Transverse colon (tissue), 3 donors: Measurements from ENCODE around the gene RHBDD1.

ENCODE experiments used
- POLR2A ChIP-seq: fragments of 450-650 bp; IDR thresholded peaks from one replicate; pipeline ENCODE4 v1.6.1; 2016; ENCODE audit warnings: antibody characterized with exemption, mild to moderate bottlenecking, moderate library complexity
- TF ChIP-seq, protein P1 (sequence below), 5 experiments: fragments of 200-600 bp in 3 of 5; fragments of 450-650 bp in 2 of 5; sonication (generic) in 3 of 5; IDR thresholded peaks; 1 replicate in 2 of 5; 2 replicates in 3 of 5; pipeline ENCODE4 v1.5.1; 2016 to 2017; ENCODE audit warnings: antibody characterized with exemption in 5 of 5, inconsistent platforms in 3 of 5, mild to moderate bottlenecking in 2 of 5, moderate library complexity in 1 of 5

DNA sequence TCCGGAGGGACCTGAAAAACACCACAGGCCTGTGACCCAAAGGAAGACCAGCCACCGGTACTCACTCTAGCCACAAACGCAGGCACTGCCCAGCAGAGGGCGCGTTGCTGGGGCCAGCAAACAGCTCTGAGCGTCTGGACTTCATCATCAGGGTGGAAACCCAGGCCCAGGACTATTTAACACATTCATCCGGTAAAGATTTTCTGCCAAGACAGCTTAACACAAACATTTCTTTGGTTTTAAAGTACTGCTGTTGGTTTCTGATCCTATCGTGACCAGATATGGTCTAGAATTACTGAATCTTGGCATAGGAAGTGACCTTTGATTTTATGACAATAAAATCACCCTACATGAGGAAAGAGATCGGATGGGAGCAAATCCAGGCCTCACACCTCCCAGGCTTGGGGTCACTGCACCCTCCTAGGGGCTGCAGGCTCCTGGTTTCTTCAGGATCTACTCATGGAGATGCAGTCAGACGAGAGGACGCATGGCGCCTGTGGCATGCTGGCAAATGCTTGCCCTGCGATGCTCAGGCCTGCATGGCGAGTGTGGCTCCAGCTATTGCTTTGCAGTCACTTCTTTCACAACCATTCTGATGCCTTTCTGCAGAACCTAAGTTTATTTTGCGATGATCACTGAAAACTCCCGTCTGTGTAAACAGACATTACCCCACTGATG is 197.8 kb downstream of the RHBDD1 start:
- TF ChIP-seq POLR2A, result no peak
- TF ChIP-seq, protein P1, sequence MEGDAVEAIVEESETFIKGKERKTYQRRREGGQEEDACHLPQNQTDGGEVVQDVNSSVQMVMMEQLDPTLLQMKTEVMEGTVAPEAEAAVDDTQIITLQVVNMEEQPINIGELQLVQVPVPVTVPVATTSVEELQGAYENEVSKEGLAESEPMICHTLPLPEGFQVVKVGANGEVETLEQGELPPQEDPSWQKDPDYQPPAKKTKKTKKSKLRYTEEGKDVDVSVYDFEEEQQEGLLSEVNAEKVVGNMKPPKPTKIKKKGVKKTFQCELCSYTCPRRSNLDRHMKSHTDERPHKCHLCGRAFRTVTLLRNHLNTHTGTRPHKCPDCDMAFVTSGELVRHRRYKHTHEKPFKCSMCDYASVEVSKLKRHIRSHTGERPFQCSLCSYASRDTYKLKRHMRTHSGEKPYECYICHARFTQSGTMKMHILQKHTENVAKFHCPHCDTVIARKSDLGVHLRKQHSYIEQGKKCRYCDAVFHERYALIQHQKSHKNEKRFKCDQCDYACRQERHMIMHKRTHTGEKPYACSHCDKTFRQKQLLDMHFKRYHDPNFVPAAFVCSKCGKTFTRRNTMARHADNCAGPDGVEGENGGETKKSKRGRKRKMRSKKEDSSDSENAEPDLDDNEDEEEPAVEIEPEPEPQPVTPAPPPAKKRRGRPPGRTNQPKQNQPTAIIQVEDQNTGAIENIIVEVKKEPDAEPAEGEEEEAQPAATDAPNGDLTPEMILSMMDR (IDR thresholded peaks at IDR 0.05), result peak; percentile 52 to 63 (median 61)
